Neuronal stem cell (in vitro differentiated cells): ENCODE measurements around the gene MACF1.

Experiments used
- DNase-seq: peaks from one replicate; pipeline ENCODE4 v3.0.0-alpha.2; 2013; ENCODE audit warnings: low spot score
- H2AFZ ChIP-seq: one replicate; pipeline ENCODE4 v1.6.1; 2013; ENCODE audit warnings: mild to moderate bottlenecking, low read length, inconsistent platforms
- H2AK5ac ChIP-seq: 2 replicates; pipeline ENCODE4 v1.6.1; 2013; ENCODE audit warnings: low read depth, mild to moderate bottlenecking, inconsistent platforms, low read length, moderate library complexity, mixed read lengths
- H2BK120ac ChIP-seq: 2 replicates; pipeline ENCODE4 v1.6.1; 2013; ENCODE audit warnings: low read depth, mild to moderate bottlenecking, inconsistent platforms, low read length, moderate library complexity, mixed read lengths
- H2BK12ac ChIP-seq: one replicate; pipeline ENCODE4 v1.6.1; 2013; ENCODE audit warnings: low read length, inconsistent platforms
- H2BK15ac ChIP-seq: 2 replicates; pipeline ENCODE4 v1.6.1; 2013; ENCODE audit warnings: mild to moderate bottlenecking, low read length, inconsistent platforms, mixed read lengths
- H2BK5ac ChIP-seq: one replicate; pipeline ENCODE4 v1.6.1; 2013; ENCODE audit warnings: inconsistent platforms, mild to moderate bottlenecking, low read length, moderate library complexity
- H3K14ac ChIP-seq: one replicate; pipeline ENCODE4 v1.6.1; 2013; ENCODE audit warnings: low read length, inconsistent platforms
- H3K18ac ChIP-seq: 2 replicates; pipeline ENCODE4 v1.6.1; 2013; ENCODE audit warnings: low read length, inconsistent platforms
- H3K23ac ChIP-seq: 2 replicates; pipeline ENCODE4 v1.6.1; 2013; ENCODE audit warnings: low read depth, mild to moderate bottlenecking, mixed read lengths, low read length, inconsistent platforms; ENCODE audit not compliant: poor library complexity
- H3K27ac ChIP-seq: replicated peaks from 3 replicates; pipeline ENCODE4 v1.5.1; 2013; ENCODE audit warnings: low read length, inconsistent platforms
- H3K27me3 ChIP-seq, 3 experiments: 2 replicates each; pipeline ENCODE4 v1.6.1; 2013; ENCODE audit warnings: low read length in 3 of 3, mild to moderate bottlenecking in 2 of 3, inconsistent platforms in 1 of 3, low read depth in 1 of 3, mixed read lengths in 1 of 3, moderate library complexity in 1 of 3; ENCODE audit not compliant: control insufficient read depth in 3 of 3, insufficient read depth in 3 of 3
- H3K36me3 ChIP-seq, 2 donors: replicated peaks in 1 of 2; 2 replicates each; pipeline ENCODE4 v1.6.1; 2013; ENCODE audit warnings: low read length in 2 of 2; ENCODE audit not compliant: control insufficient read depth in 2 of 2, insufficient read depth in 2 of 2
- H3K4ac ChIP-seq: 2 replicates; pipeline ENCODE4 v1.6.1; 2013; ENCODE audit warnings: inconsistent platforms, mild to moderate bottlenecking, low read length, moderate library complexity
- H3K4me1 ChIP-seq, 2 donors: 1 replicate in 1 of 2; 2 replicates in 1 of 2; pipeline ENCODE4 v1.6.1; 2013; ENCODE audit warnings: low read length in 2 of 2, low read depth in 1 of 2; ENCODE audit not compliant: control insufficient read depth in 2 of 2, insufficient read depth in 1 of 2
- H3K4me2 ChIP-seq: one replicate; pipeline ENCODE4 v1.6.1; 2013; ENCODE audit warnings: mild to moderate bottlenecking, low read length, inconsistent platforms; ENCODE audit not compliant: insufficient read depth, poor library complexity, severe bottlenecking
- H3K4me3 ChIP-seq, 2 donors: 2 replicates each; pipeline ENCODE4 v1.5.1; 2013; ENCODE audit warnings: low read length in 2 of 2, mild to moderate bottlenecking in 2 of 2, inconsistent platforms in 1 of 2, moderate library complexity in 1 of 2
- H3K79me1 ChIP-seq: one replicate; pipeline ENCODE4 v1.6.1; 2013; ENCODE audit warnings: low read depth, mild to moderate bottlenecking, inconsistent platforms, low read length, moderate library complexity
- H3K9ac ChIP-seq: one replicate; pipeline ENCODE4 v1.6.1; 2013; ENCODE audit warnings: mild to moderate bottlenecking, low read depth, low read length, inconsistent platforms; ENCODE audit not compliant: poor library complexity
- H3K9me3 ChIP-seq, 2 donors: replicated peaks in 1 of 2; 2 replicates each; pipeline versions ENCODE3 to v1.6.1; 2013; ENCODE audit warnings: low read length in 2 of 2, mild to moderate bottlenecking in 2 of 2, inconsistent platforms in 1 of 2, low read depth in 1 of 2, mixed read lengths in 1 of 2, moderate library complexity in 1 of 2; ENCODE audit not compliant: control insufficient read depth in 2 of 2, insufficient read depth in 1 of 2
- H4K8ac ChIP-seq: one replicate; pipeline ENCODE4 v1.6.1; 2013; ENCODE audit warnings: low read depth, mild to moderate bottlenecking, inconsistent platforms, low read length, moderate library complexity
- H4K91ac ChIP-seq: one replicate; pipeline ENCODE4 v1.6.1; 2013; ENCODE audit warnings: low read length, low read depth, mild to moderate bottlenecking, inconsistent platforms; ENCODE audit not compliant: poor library complexity
- WGBS, 2 donors: extraction: QIAGEN DNeasy Blood & Tissue Kit; methylation state at CpG; one replicate each; pipeline ENCODE4 v1.1.7; 2013; ENCODE audit warnings: missing lambda C conversion rate in 2 of 2, mixed read lengths in 1 of 2; ENCODE audit not compliant: insufficient read length in 2 of 2, insufficient replicate concordance in 1 of 2; ENCODE audit errors: extremely low coverage in 2 of 2; 5-methylcytosine and 5-hydroxymethylcytosine counted together

The MACF1 gene

GRCh38 chr1:39368045-39368444, 163.6 kb downstream of the MACF1 start:
- no peak for DNase-seq
- H4K91ac ChIP-seq = no peak overlapping the region
- H2BK15ac ChIP-seq = no peak overlapping the region
- no peak overlapping the region for H2BK5ac ChIP-seq
- no peaks in the 10 kb centered on the region for H3K79me1 ChIP-seq
- H2BK12ac ChIP-seq = no peak overlapping the region
- H3K27me3 ChIP-seq = no peaks in the 10 kb centered on the region
- no peak overlapping the region for H3K18ac ChIP-seq
- no peak overlapping the region for H4K8ac ChIP-seq
- no peak overlapping the region for H3K4me2 ChIP-seq
- no peak overlapping the region for H3K9ac ChIP-seq
- no peaks in the 10 kb centered on the region for H3K4me1 ChIP-seq
- no peak overlapping the region for H2BK120ac ChIP-seq
- no peak overlapping the region for H3K4me3 ChIP-seq
- H3K36me3 ChIP-seq = peaks cover 18 to 95% of the 10 kb centered on the region in 2 donors
- no peak overlapping the region for H3K23ac ChIP-seq
- H2AFZ ChIP-seq = no peak overlapping the region
- H2AK5ac ChIP-seq = no peak overlapping the region
- H3K14ac ChIP-seq = no peak overlapping the region
- no peak overlapping the region for H3K27ac ChIP-seq
- no peak overlapping the region for H3K4ac ChIP-seq
- H3K9me3 ChIP-seq = no peaks in the 10 kb centered on the region
- no CpG with 5 or more reads among the region's 1 CpG for WGBS, 2 donors

- H2BK15ac ChIP-seq = no peak overlapping the region
- no peak overlapping the region for H2BK120ac ChIP-seq
- H2BK12ac ChIP-seq = no peak overlapping the region
- H3K23ac ChIP-seq = no peak overlapping the region
- no peak overlapping the region for H3K4me2 ChIP-seq
- H3K9ac ChIP-seq = no peak overlapping the region
- no peak overlapping the region for H2AFZ ChIP-seq
- H3K79me1 ChIP-seq = no peaks in the 10 kb centered on the region
- H3K27me3 ChIP-seq = no peaks in the 10 kb centered on the region
- H3K14ac ChIP-seq = no peak overlapping the region
- no peak overlapping the region for H3K4me3 ChIP-seq
- no peak overlapping the region for H3K18ac ChIP-seq
- no CpG with 5 or more reads among the region's 4 CpGs for WGBS, 2 donors
- H3K4me1 ChIP-seq = no peaks in the 10 kb centered on the region
- H3K27ac ChIP-seq = no peak overlapping the region
- peaks cover 18 to 96% of the 10 kb centered on the region in 2 donors for H3K36me3 ChIP-seq
- H3K9me3 ChIP-seq = no peaks in the 10 kb centered on the region
- H2BK5ac ChIP-seq = no peak overlapping the region
- no peak overlapping the region for H4K8ac ChIP-seq
- DNase-seq = no peak
- no peak overlapping the region for H4K91ac ChIP-seq
- H3K4ac ChIP-seq = no peak overlapping the region
- no peak overlapping the region for H2AK5ac ChIP-seq
Measured at GRCh38 chr1:39369565-39369964, 165.1 kb downstream of the MACF1 start.

GRCh38 chr1:39370602-39371001, 166.1 kb downstream of the MACF1 start:
- peaks cover 16 to 90% of the 10 kb centered on the region in 2 donors for H3K36me3 ChIP-seq

GRCh38 chr1:39372105-39372504, 167.6 kb downstream of the MACF1 start:
- H3K9ac ChIP-seq = no peak overlapping the region
- no peak overlapping the region for H3K27ac ChIP-seq
- H2BK12ac ChIP-seq = no peak overlapping the region
- no peaks in the 10 kb centered on the region for H3K27me3 ChIP-seq
- no peak for DNase-seq
- H2BK120ac ChIP-seq = no peak overlapping the region
- no peak overlapping the region for H4K91ac ChIP-seq
- no peak overlapping the region for H2AFZ ChIP-seq
- H3K36me3 ChIP-seq = peaks cover 11 to 91% of the 10 kb centered on the region in 2 donors
- no peaks in the 10 kb centered on the region for H3K79me1 ChIP-seq
- H2BK15ac ChIP-seq = no peak overlapping the region
- no peak overlapping the region for H3K23ac ChIP-seq
- H3K9me3 ChIP-seq = no peaks in the 10 kb centered on the region
- no peak overlapping the region for H4K8ac ChIP-seq
- H2BK5ac ChIP-seq = no peak overlapping the region
- H3K14ac ChIP-seq = no peak overlapping the region
- H3K4me1 ChIP-seq = no peaks in the 10 kb centered on the region
- no peak overlapping the region for H2AK5ac ChIP-seq
- no peak overlapping the region for H3K4me2 ChIP-seq
- no peak overlapping the region for H3K4me3 ChIP-seq
- H3K4ac ChIP-seq = no peak overlapping the region
- H3K18ac ChIP-seq = no peak overlapping the region

More at GRCh38 chr1:39370602-39371001, 166.1 kb downstream of the MACF1 start:
- H2BK5ac ChIP-seq = no peak overlapping the region
- H3K4me1 ChIP-seq = no peaks in the 10 kb centered on the region
- H3K4ac ChIP-seq = no peak overlapping the region
- H3K9ac ChIP-seq = no peak overlapping the region
- no peak for DNase-seq
- H3K9me3 ChIP-seq = no peaks in the 10 kb centered on the region
- no peak overlapping the region for H2BK120ac ChIP-seq
- no CpG with 5 or more reads among the region's 1 CpG for WGBS, 2 donors
- no peak overlapping the region for H4K8ac ChIP-seq
- no peaks in the 10 kb centered on the region for H3K79me1 ChIP-seq
- H3K27me3 ChIP-seq = no peaks in the 10 kb centered on the region
- H2AK5ac ChIP-seq = no peak overlapping the region
- H3K4me2 ChIP-seq = no peak overlapping the region
- H2BK12ac ChIP-seq = no peak overlapping the region
- H2BK15ac ChIP-seq = no peak overlapping the region
- H3K14ac ChIP-seq = no peak overlapping the region
- H3K23ac ChIP-seq = no peak overlapping the region
- H3K4me3 ChIP-seq = no peak overlapping the region
- H3K27ac ChIP-seq = no peak overlapping the region
- no peak overlapping the region for H4K91ac ChIP-seq
- H3K18ac ChIP-seq = no peak overlapping the region
- H2AFZ ChIP-seq = no peak overlapping the region
